Measurements from ENCODE around the gene NAALADL2.

Gene NAALADL2

GRCh38 chr3:174884776-174885568 lies 25.8 kb downstream of the NAALADL2 start:
- FAIRE-seq (no peak), DNase-seq (ENCODE audit: low spot score) (no peak)

GRCh38 chr3:174891524-174892203 lies 32.5 kb downstream of the NAALADL2 start:
- DNase-seq (ENCODE audit: low spot score) (no peak), FAIRE-seq (no peak)

GRCh38 chr3:174907027-174907426 lies 47.9 kb downstream of the NAALADL2 start:
- FAIRE-seq: no peak
- no peak for DNase-seq (ENCODE audit: low spot score)

- DNase-seq (ENCODE audit: low spot score) (no peak), FAIRE-seq (no peak)
These were observed 48.7 kb downstream of the NAALADL2 start for GRCh38 chr3:174907628-174908407.

GRCh38 chr3:174931473-174932353 lies 72.6 kb downstream of the NAALADL2 start:
- no peak for DNase-seq (ENCODE audit: low spot score)
- FAIRE-seq: no peak

- DNase-seq (ENCODE audit: low spot score) (no peak), FAIRE-seq (no peak)
These were observed 77.5 kb downstream of the NAALADL2 start for GRCh38 chr3:174936590-174936989.

- FAIRE-seq (no peak), DNase-seq (ENCODE audit: low spot score) (no peak)
These were observed 78.3 kb downstream of the NAALADL2 start for GRCh38 chr3:174937478-174937877.

GRCh38 chr3:174938102-174938501 lies 79.0 kb downstream of the NAALADL2 start:
- DNase-seq (ENCODE audit: low spot score) (no peak), FAIRE-seq (no peak)

GRCh38 chr3:174940151-174940550 lies 81.0 kb downstream of the NAALADL2 start:
- DNase-seq (ENCODE audit: low spot score) (no peak), FAIRE-seq (no peak)

GRCh38 chr3:174945276-174945675 lies 86.1 kb downstream of the NAALADL2 start:
- DNase-seq (ENCODE audit: low spot score): no peak
- no peak for FAIRE-seq

GRCh38 chr3:174945951-174946350 lies 86.8 kb downstream of the NAALADL2 start:
- FAIRE-seq (no peak), DNase-seq (ENCODE audit: low spot score) (no peak)

GRCh38 chr3:174949523-174949922 lies 90.4 kb downstream of the NAALADL2 start:
- FAIRE-seq (no peak), DNase-seq (ENCODE audit: low spot score) (no peak)

GRCh38 chr3:174951034-174951433 lies 91.9 kb downstream of the NAALADL2 start:
- FAIRE-seq (no peak), DNase-seq (ENCODE audit: low spot score) (peak; percentile 2)

GRCh38 chr3:174951498-174952005 lies 92.4 kb downstream of the NAALADL2 start:
- DNase-seq (ENCODE audit: low spot score) (no peak), FAIRE-seq (no peak)

- DNase-seq (ENCODE audit: low spot score): no peak
- no peak for FAIRE-seq
These were observed 93.9 kb downstream of the NAALADL2 start for GRCh38 chr3:174953068-174953467.

- DNase-seq (ENCODE audit: low spot score) (peak; percentile 21), FAIRE-seq (no peak)
These were observed 96.4 kb downstream of the NAALADL2 start for GRCh38 chr3:174955513-174956016.

- FAIRE-seq (no peak), DNase-seq (ENCODE audit: low spot score) (no peak)
These were observed 97.9 kb downstream of the NAALADL2 start for GRCh38 chr3:174957081-174957480.

- no peak for FAIRE-seq
These were observed 98.4 kb downstream of the NAALADL2 start for GRCh38 chr3:174957551-174958001.

GRCh38 chr3:174958671-174959328 lies 99.7 kb downstream of the NAALADL2 start:
- DNase-seq (ENCODE audit: low spot score): no peak
- FAIRE-seq: no peak

More at GRCh38 chr3:174957551-174958001, 98.4 kb downstream of the NAALADL2 start:
- no peak for DNase-seq (ENCODE audit: low spot score)

GRCh38 chr3:174959556-174960065 lies 100.5 kb downstream of the NAALADL2 start:
- DNase-seq (ENCODE audit: low spot score): no peak

More at GRCh38 chr3:174959556-174960065, 100.5 kb downstream of the NAALADL2 start:
- no peak for FAIRE-seq
